Measurements from ENCODE around the gene TTC32.

- TF ChIP-seq EZH2 (IDR thresholded peaks at IDR 0.05; ENCODE audit: borderline replicate concordance, low read depth, low read length, severe bottlenecking): no peak
- TF ChIP-seq, protein P1, sequence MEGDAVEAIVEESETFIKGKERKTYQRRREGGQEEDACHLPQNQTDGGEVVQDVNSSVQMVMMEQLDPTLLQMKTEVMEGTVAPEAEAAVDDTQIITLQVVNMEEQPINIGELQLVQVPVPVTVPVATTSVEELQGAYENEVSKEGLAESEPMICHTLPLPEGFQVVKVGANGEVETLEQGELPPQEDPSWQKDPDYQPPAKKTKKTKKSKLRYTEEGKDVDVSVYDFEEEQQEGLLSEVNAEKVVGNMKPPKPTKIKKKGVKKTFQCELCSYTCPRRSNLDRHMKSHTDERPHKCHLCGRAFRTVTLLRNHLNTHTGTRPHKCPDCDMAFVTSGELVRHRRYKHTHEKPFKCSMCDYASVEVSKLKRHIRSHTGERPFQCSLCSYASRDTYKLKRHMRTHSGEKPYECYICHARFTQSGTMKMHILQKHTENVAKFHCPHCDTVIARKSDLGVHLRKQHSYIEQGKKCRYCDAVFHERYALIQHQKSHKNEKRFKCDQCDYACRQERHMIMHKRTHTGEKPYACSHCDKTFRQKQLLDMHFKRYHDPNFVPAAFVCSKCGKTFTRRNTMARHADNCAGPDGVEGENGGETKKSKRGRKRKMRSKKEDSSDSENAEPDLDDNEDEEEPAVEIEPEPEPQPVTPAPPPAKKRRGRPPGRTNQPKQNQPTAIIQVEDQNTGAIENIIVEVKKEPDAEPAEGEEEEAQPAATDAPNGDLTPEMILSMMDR (IDR thresholded peaks at IDR 0.05; ENCODE audit: extremely low read depth in 1 of 2, insufficient read depth in 1 of 2, low read depth in 1 of 2, low read length in 2 of 2): no peak
- no peak for TF ChIP-seq POLR2AphosphoS5 (IDR thresholded peaks at IDR 0.05; ENCODE audit: insufficient read depth, low read depth, low read length)
- TF ChIP-seq MYC (IDR thresholded peaks at IDR 0.05; ENCODE audit: low read depth, low read length): no peak
- TF ChIP-seq POLR2A (IDR thresholded peaks at IDR 0.05; ENCODE audit: low read depth, low read length): no peak
- no peak for TF ChIP-seq MAX (IDR thresholded peaks at IDR 0.05; ENCODE audit: insufficient read depth, insufficient read length)
Observed at GRCh38 chr2:19898592-19899329, 3.0 kb downstream of the TTC32 start.

Measured in endothelial cell of umbilical vein (primary cell).